Mesenchymal stem cell (in vitro differentiated cells and primary cell): ENCODE measurements around the gene AUTS2.

Source experiments
- DNase-seq: peaks from one replicate; pipeline ENCODE4 v3.0.0-alpha.2; 2013
- H2AFZ ChIP-seq: one replicate; pipeline ENCODE4 v1.6.1; 2013; ENCODE audit warnings: low read depth, mild to moderate bottlenecking, control low read depth, inconsistent platforms, low read length, moderate library complexity
- H2AK5ac ChIP-seq: 2 replicates; pipeline ENCODE4 v1.6.1; 2013; ENCODE audit warnings: low read length, moderate library complexity, mild to moderate bottlenecking, inconsistent platforms; ENCODE audit not compliant: severe bottlenecking
- H2BK120ac ChIP-seq: one replicate; pipeline ENCODE4 v1.6.1; 2013; ENCODE audit warnings: low read depth, mild to moderate bottlenecking, inconsistent platforms, low read length, moderate library complexity
- H2BK12ac ChIP-seq, 2 experiments: one replicate each; pipeline ENCODE4 v1.6.1; 2013; ENCODE audit warnings: inconsistent platforms in 2 of 2, low read length in 2 of 2, mild to moderate bottlenecking in 2 of 2, moderate library complexity in 2 of 2, control low read depth in 1 of 2
- H2BK15ac ChIP-seq: one replicate; pipeline ENCODE4 v1.6.1; 2013; ENCODE audit warnings: mild to moderate bottlenecking, low read depth, inconsistent platforms; ENCODE audit not compliant: poor library complexity, severe bottlenecking
- H2BK5ac ChIP-seq: 2 replicates; pipeline ENCODE4 v1.6.1; 2013; ENCODE audit warnings: low read depth, mild to moderate bottlenecking, low read length, control low read depth, inconsistent platforms; ENCODE audit not compliant: poor library complexity, severe bottlenecking
- H3K14ac ChIP-seq, 2 experiments: one replicate each; pipeline ENCODE4 v1.6.1; 2013; ENCODE audit warnings: inconsistent platforms in 2 of 2, low read length in 2 of 2, control low read depth in 1 of 2, mild to moderate bottlenecking in 1 of 2, moderate library complexity in 1 of 2
- H3K18ac ChIP-seq, 2 experiments: one replicate each; pipeline ENCODE4 v1.6.1; 2013; ENCODE audit warnings: inconsistent platforms in 2 of 2, low read length in 2 of 2, control low read depth in 1 of 2, low read depth in 1 of 2, mild to moderate bottlenecking in 1 of 2
- H3K23ac ChIP-seq, 2 experiments: one replicate each; pipeline ENCODE4 v1.6.1; 2013; ENCODE audit warnings: inconsistent platforms in 2 of 2, low read length in 2 of 2, mild to moderate bottlenecking in 2 of 2, moderate library complexity in 2 of 2, control low read depth in 1 of 2
- H3K27ac ChIP-seq: 2 replicates; pipeline ENCODE4 v1.5.1; 2013; ENCODE audit warnings: mild to moderate bottlenecking, moderate library complexity, low read length, control low read depth, inconsistent platforms; ENCODE audit not compliant: poor library complexity, severe bottlenecking
- H3K27me3 ChIP-seq, 2 experiments: 2 replicates each; pipeline versions ENCODE4 v1.6.1 to v1.7.0; 2013; ENCODE audit warnings: low read length in 2 of 2, mild to moderate bottlenecking in 2 of 2, moderate library complexity in 2 of 2, control low read depth in 1 of 2, inconsistent platforms in 1 of 2; ENCODE audit not compliant: control insufficient read depth in 1 of 2, insufficient read depth in 1 of 2
- H3K36me3 ChIP-seq, 2 experiments: 2 replicates each; pipeline versions ENCODE4 v1.6.1 to v1.7.0; 2013; ENCODE audit warnings: low read length in 2 of 2, control low read depth in 1 of 2, inconsistent platforms in 1 of 2, low read depth in 1 of 2, mild to moderate bottlenecking in 1 of 2; ENCODE audit not compliant: insufficient read depth in 2 of 2, control insufficient read depth in 1 of 2
- H3K4ac ChIP-seq, 2 experiments: one replicate each; pipeline ENCODE4 v1.6.1; 2013; ENCODE audit warnings: inconsistent platforms in 2 of 2, low read length in 2 of 2, mild to moderate bottlenecking in 2 of 2, moderate library complexity in 2 of 2, control low read depth in 1 of 2, low read depth in 1 of 2
- H3K4me1 ChIP-seq: 2 replicates; pipeline ENCODE4 v1.6.1; 2013; ENCODE audit warnings: low read depth, low read length, control low read depth; ENCODE audit not compliant: control insufficient read depth, insufficient read depth
- H3K4me2 ChIP-seq: 2 replicates; pipeline ENCODE4 v1.6.1; 2013; ENCODE audit warnings: low read length, mild to moderate bottlenecking, inconsistent platforms; ENCODE audit not compliant: poor library complexity, severe bottlenecking
- H3K4me3 ChIP-seq, 2 experiments: 2 replicates each; pipeline versions ENCODE4 v1.5.1 to v1.7.0; 2013; ENCODE audit warnings: low read length in 2 of 2, mild to moderate bottlenecking in 2 of 2, control low read depth in 1 of 2, low read depth in 1 of 2; ENCODE audit not compliant: insufficient read depth in 1 of 2
- H3K79me1 ChIP-seq: replicated peaks from 2 replicates; pipeline ENCODE4 v1.6.1; 2013; ENCODE audit warnings: mild to moderate bottlenecking, control low read depth, low read length, inconsistent platforms; ENCODE audit not compliant: poor library complexity, severe bottlenecking
- H3K9ac ChIP-seq: 2 replicates; pipeline ENCODE4 v1.7.0; 2013; ENCODE audit warnings: mild to moderate bottlenecking, low read length, moderate library complexity
- H3K9me3 ChIP-seq: 2 replicates; pipeline ENCODE4 v1.7.0; 2013; ENCODE audit warnings: mild to moderate bottlenecking, low read length; ENCODE audit not compliant: control insufficient read depth
- H4K8ac ChIP-seq: one replicate; pipeline ENCODE4 v1.6.1; 2013; ENCODE audit warnings: inconsistent platforms, mild to moderate bottlenecking, low read length, moderate library complexity
- H4K91ac ChIP-seq: one replicate; pipeline ENCODE4 v1.6.1; 2013; ENCODE audit warnings: mild to moderate bottlenecking, low read length, inconsistent platforms
- WGBS: methylation state at CpG from one replicate; pipeline ENCODE4 v1.1.7; 2013; ENCODE audit warnings: mixed read lengths; 5-methylcytosine and 5-hydroxymethylcytosine counted together

Gene AUTS2

GRCh38 chr7:70694971-70695794 is 1096.9 kb downstream of the AUTS2 start:
- Histone ChIP-seq H2BK12ac (no peak overlapping the region), H2BK120ac (no peak overlapping the region), H2AK5ac (no peak overlapping the region), H3K14ac (peak overlapping the region in 1 of 2 experiments; percentile 7), H3K4me2 (peak overlapping the region; percentile 99), H4K91ac (no peak overlapping the region), H2AFZ (no peak overlapping the region), H2BK5ac (no peak overlapping the region), H3K27me3 (no peaks in the 10 kb centered on the region), H3K9me3 (no peaks in the 10 kb centered on the region), H3K27ac (no peak overlapping the region), H3K23ac (peak overlapping the region in 1 of 2 experiments; percentile 74), H3K36me3 (peaks cover 3 to 4% of the 10 kb centered on the region in 2 experiments), H2BK15ac (no peak overlapping the region), H3K4ac (no peak overlapping the region), H3K4me1 (peaks cover 12% of the 10 kb centered on the region), H3K18ac (peak overlapping the region in 1 of 2 experiments; percentile 33), H3K79me1 (peaks cover 8% of the 10 kb centered on the region), H3K4me3 (peak overlapping the region; percentile 87 to 88), H4K8ac (no peak overlapping the region), H3K9ac (peak overlapping the region; percentile 91)
- under 1% methylated on average over 71 of the region's 77 CpGs for WGBS
- peak; percentile 31 for DNase-seq

GRCh38 chr7:70695795-70696083 is 1097.5 kb downstream of the AUTS2 start:
- no peak for DNase-seq
- H3K14ac ChIP-seq: no peak overlapping the region
- H3K18ac ChIP-seq: no peak overlapping the region
- H2BK12ac ChIP-seq: no peak overlapping the region
- H2BK15ac ChIP-seq: no peak overlapping the region
- peak overlapping the region in 1 of 2 experiments; percentile 88 for H3K4me3 ChIP-seq
- H3K79me1 ChIP-seq: peaks cover 10% of the 10 kb centered on the region
- H4K91ac ChIP-seq: no peak overlapping the region
- H2AK5ac ChIP-seq: no peak overlapping the region
- H3K23ac ChIP-seq: no peak overlapping the region
- H3K9me3 ChIP-seq: no peaks in the 10 kb centered on the region
- H4K8ac ChIP-seq: no peak overlapping the region
- H2AFZ ChIP-seq: no peak overlapping the region
- H3K27ac ChIP-seq: no peak overlapping the region
- H3K36me3 ChIP-seq: peaks cover 3 to 4% of the 10 kb centered on the region in 2 experiments
- WGBS: 7% methylated on average over 5 of the region's 9 CpGs
- H3K4me1 ChIP-seq: peaks cover 14% of the 10 kb centered on the region
- H2BK5ac ChIP-seq: no peak overlapping the region
- H3K4me2 ChIP-seq: peak overlapping the region; percentile 99
- peak overlapping the region; percentile 91 for H3K9ac ChIP-seq
- no peak overlapping the region for H2BK120ac ChIP-seq
- H3K27me3 ChIP-seq: no peaks in the 10 kb centered on the region
- H3K4ac ChIP-seq: no peak overlapping the region

- no peak overlapping the region for H2AFZ ChIP-seq
- H4K8ac ChIP-seq: no peak overlapping the region
- no peak overlapping the region for H2BK120ac ChIP-seq
- H3K18ac ChIP-seq: no peak overlapping the region
- WGBS: 15% methylated on average over 9 of the region's 10 CpGs
- H3K9me3 ChIP-seq: no peaks in the 10 kb centered on the region
- H3K4me2 ChIP-seq: peak overlapping the region; percentile 99
- DNase-seq: peak; percentile 22
- H3K79me1 ChIP-seq: peaks cover 10% of the 10 kb centered on the region
- H3K4me1 ChIP-seq: peaks cover 17% of the 10 kb centered on the region
- H2BK15ac ChIP-seq: no peak overlapping the region
- no peak overlapping the region for H4K91ac ChIP-seq
- H2AK5ac ChIP-seq: no peak overlapping the region
- H3K4ac ChIP-seq: no peak overlapping the region
- H2BK5ac ChIP-seq: no peak overlapping the region
- no peak overlapping the region for H3K14ac ChIP-seq
- peak overlapping the region; percentile 91 for H3K9ac ChIP-seq
- H3K27me3 ChIP-seq: no peaks in the 10 kb centered on the region
- peak overlapping the region in 1 of 2 experiments; percentile 88 for H3K4me3 ChIP-seq
- H3K36me3 ChIP-seq: peaks cover 3 to 4% of the 10 kb centered on the region in 2 experiments
- H3K23ac ChIP-seq: no peak overlapping the region
- no peak overlapping the region for H2BK12ac ChIP-seq
- no peak overlapping the region for H3K27ac ChIP-seq
Measured at GRCh38 chr7:70696201-70696754, 1098.0 kb downstream of the AUTS2 start.

GRCh38 chr7:70698219-70698832 is 1100.1 kb downstream of the AUTS2 start:
- peaks cover 22% of the 10 kb centered on the region for H3K79me1 ChIP-seq
- WGBS: no CpG with 5 or more reads among the region's 2 CpGs
- H3K27me3 ChIP-seq: no peaks in the 10 kb centered on the region
- H3K18ac ChIP-seq: no peak overlapping the region
- peaks cover 11% of the 10 kb centered on the region for H3K4me1 ChIP-seq
- H2BK15ac ChIP-seq: no peak overlapping the region
- H2BK120ac ChIP-seq: no peak overlapping the region
- H3K9ac ChIP-seq: no peak overlapping the region
- H2BK12ac ChIP-seq: no peak overlapping the region
- H3K36me3 ChIP-seq: peaks cover 4 to 6% of the 10 kb centered on the region in 2 experiments
- no peak overlapping the region for H3K4me2 ChIP-seq
- no peak overlapping the region for H2AK5ac ChIP-seq
- no peak overlapping the region for H3K14ac ChIP-seq
- no peak overlapping the region for H2BK5ac ChIP-seq
- H3K9me3 ChIP-seq: no peaks in the 10 kb centered on the region
- H3K4ac ChIP-seq: no peak overlapping the region
- H2AFZ ChIP-seq: no peak overlapping the region
- H3K4me3 ChIP-seq: no peak overlapping the region
- no peak overlapping the region for H4K8ac ChIP-seq
- peak; percentile 56 for DNase-seq
- no peak overlapping the region for H3K27ac ChIP-seq
- H3K23ac ChIP-seq: no peak overlapping the region
- H4K91ac ChIP-seq: no peak overlapping the region
